HG02840 (cell line): ENCODE results near the gene PPP6R2.
"Not testable (repeated sequence)": the region's sequence is repeated elsewhere in the genome, so short reads cannot be mapped to it uniquely, and the experiment has no call there.

ENCODE experiments used
- ATAC-seq: cut with Tn5 transposase; IDR thresholded peaks from one replicate; pipeline ENCODE4 v1.9.1; 2021; ENCODE audit warnings: mild to moderate bottlenecking, moderate library complexity, moderate number of reproducible peaks; ENCODE audit not compliant: unreplicated experiment, low FRiP score

PPP6R2 gene

GRCh38 chr22:50376085-50376651 is 33.0 kb downstream of the PPP6R2 start:
- ATAC-seq, result no peak

GRCh38 chr22:50381021-50381555 is 38.0 kb downstream of the PPP6R2 start:
- not testable (repeated sequence) for ATAC-seq

GRCh38 chr22:50396751-50397370 is 53.7 kb downstream of the PPP6R2 start:
- ATAC-seq, result no peak

- ATAC-seq, result not testable (repeated sequence)
These were observed 54.4 kb downstream of the PPP6R2 start for GRCh38 chr22:50397371-50398060.

GRCh38 chr22:50398831-50399648 is 55.9 kb downstream of the PPP6R2 start:
- ATAC-seq, result no peak

GRCh38 chr22:50399751-50400331 is 56.7 kb downstream of the PPP6R2 start:
- ATAC-seq, result no peak

GRCh38 chr22:50400406-50400805 is 57.3 kb downstream of the PPP6R2 start:
- no peak for ATAC-seq

- no peak for ATAC-seq
These were observed 57.8 kb downstream of the PPP6R2 start for GRCh38 chr22:50400931-50401330.

GRCh38 chr22:50401907-50402306 is 58.8 kb downstream of the PPP6R2 start:
- no peak for ATAC-seq

GRCh38 chr22:50403701-50404101 is 60.6 kb downstream of the PPP6R2 start:
- no peak for ATAC-seq

GRCh38 chr22:50406416-50407170 is 63.5 kb downstream of the PPP6R2 start:
- no peak for ATAC-seq

GRCh38 chr22:50408311-50408710 is 65.2 kb downstream of the PPP6R2 start:
- no peak for ATAC-seq

- ATAC-seq, result not testable (repeated sequence)
These were observed 65.8 kb downstream of the PPP6R2 start for GRCh38 chr22:50408954-50409353.

GRCh38 chr22:50414476-50415248 is 71.5 kb downstream of the PPP6R2 start:
- no peak for ATAC-seq

- no peak for ATAC-seq
These were observed 72.3 kb downstream of the PPP6R2 start for GRCh38 chr22:50415426-50415825.

- ATAC-seq, result no peak
These were observed 73.9 kb downstream of the PPP6R2 start for GRCh38 chr22:50416996-50417395.

GRCh38 chr22:50417411-50418210 is 74.5 kb downstream of the PPP6R2 start:
- ATAC-seq, result no peak

- no peak for ATAC-seq
These were observed 75.5 kb downstream of the PPP6R2 start for GRCh38 chr22:50418624-50419023.
